H4 (cell line): ENCODE results near the gene GPANK1. TPM values are rescaled to one million over a fixed set of nuclear protein-coding genes. Genes with fewer than 3 reads are reported as not detected.

Experiments used
- DNase-seq: peaks from one replicate; pipeline ENCODE4 v3.0.0-alpha.2; 2015; ENCODE audit warnings: low spot score
- total RNA-seq: library from RNA; depleted of rRNA; stranded (reverse); fragments of >200 nt; shearing (Covaris generic); gene quantifications from 2 replicates; pipeline ENCODE4 v1.2.3, GENCODE V29; 2014

Gene GPANK1
- total RNA-seq, 1 experiment from 2014 or later, result 15.9 TPM

GRCh38 chr6:31642798-31643570 lies 21.8 kb downstream of the GPANK1 start:
- DNase-seq, result no peak

- DNase-seq, result no peak
Measured at GRCh38 chr6:31641370-31641769, 23.4 kb downstream of the GPANK1 start.

GRCh38 chr6:31640612-31641011 lies 24.2 kb downstream of the GPANK1 start:
- no peak for DNase-seq

- no peak for DNase-seq
Measured at GRCh38 chr6:31639449-31639861, 25.3 kb downstream of the GPANK1 start.

- DNase-seq, result no peak
Measured at GRCh38 chr6:31639043-31639442, 25.8 kb downstream of the GPANK1 start.

GRCh38 chr6:31636698-31637596 lies 27.9 kb downstream of the GPANK1 start:
- no peak for DNase-seq

- DNase-seq, result no peak
Measured at GRCh38 chr6:31634969-31635575, 29.7 kb downstream of the GPANK1 start.

- no peak for DNase-seq
Measured at GRCh38 chr6:31634131-31634530, 30.7 kb downstream of the GPANK1 start.

- no peak for DNase-seq
Measured at GRCh38 chr6:31633447-31633846, 31.4 kb downstream of the GPANK1 start.

GRCh38 chr6:31632279-31632946 lies 32.4 kb downstream of the GPANK1 start:
- DNase-seq, result no peak

GRCh38 chr6:31631681-31632278 lies 33.0 kb downstream of the GPANK1 start:
- no peak for DNase-seq

GRCh38 chr6:31631209-31631608 lies 33.6 kb downstream of the GPANK1 start:
- DNase-seq, result no peak

GRCh38 chr6:31630177-31630934 lies 34.4 kb downstream of the GPANK1 start:
- DNase-seq, result no peak

- no peak for DNase-seq
Measured at GRCh38 chr6:31629014-31629413, 35.8 kb downstream of the GPANK1 start.

- DNase-seq, result no peak
Measured at GRCh38 chr6:31627690-31628287, 37.0 kb downstream of the GPANK1 start.

GRCh38 chr6:31626952-31627351 lies 37.8 kb downstream of the GPANK1 start:
- DNase-seq, result no peak

GRCh38 chr6:31624070-31624469 lies 40.7 kb downstream of the GPANK1 start:
- DNase-seq, result no peak

GRCh38 chr6:31622684-31623091 lies 42.1 kb downstream of the GPANK1 start:
- no peak for DNase-seq

- DNase-seq, result no peak
Measured at GRCh38 chr6:31621991-31622390, 42.8 kb downstream of the GPANK1 start.

- no peak for DNase-seq
Measured at GRCh38 chr6:31621320-31621939, 43.4 kb downstream of the GPANK1 start.
